ENCODE data around the gene MAP2K6.

DNA sequence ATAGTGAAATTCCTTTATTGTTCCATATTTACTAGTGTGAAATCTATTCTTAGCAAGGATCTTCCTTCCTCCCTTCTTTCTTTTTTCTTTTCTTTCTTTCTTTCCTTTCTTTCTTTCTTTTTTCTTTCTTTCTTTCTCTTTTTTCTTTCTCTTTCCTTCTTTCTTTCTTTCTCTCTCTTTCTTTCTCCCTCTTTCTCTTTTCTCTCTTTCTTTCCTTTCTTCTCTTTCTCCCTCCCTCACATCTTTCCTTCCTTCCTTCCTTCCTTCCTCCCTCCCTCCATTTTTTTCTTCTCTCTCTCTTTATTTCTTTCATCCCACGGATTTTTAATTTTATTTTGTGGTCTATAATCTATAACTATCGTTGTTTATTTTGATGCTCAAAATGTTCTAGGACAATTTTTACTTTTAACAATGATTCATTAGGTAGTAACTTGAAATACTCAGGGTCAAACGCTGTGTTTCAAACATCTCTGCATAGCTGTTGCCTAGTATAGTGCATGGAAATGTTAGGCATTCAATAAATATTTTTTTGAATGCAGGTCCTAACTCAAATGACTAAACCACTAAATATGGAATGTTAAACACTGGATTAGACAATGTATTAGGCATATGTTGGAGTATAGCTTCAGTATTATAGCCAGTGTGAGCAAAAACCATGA lies 178.3 kb downstream of the MAP2K6 start:
- TF ChIP-seq, protein P1, sequence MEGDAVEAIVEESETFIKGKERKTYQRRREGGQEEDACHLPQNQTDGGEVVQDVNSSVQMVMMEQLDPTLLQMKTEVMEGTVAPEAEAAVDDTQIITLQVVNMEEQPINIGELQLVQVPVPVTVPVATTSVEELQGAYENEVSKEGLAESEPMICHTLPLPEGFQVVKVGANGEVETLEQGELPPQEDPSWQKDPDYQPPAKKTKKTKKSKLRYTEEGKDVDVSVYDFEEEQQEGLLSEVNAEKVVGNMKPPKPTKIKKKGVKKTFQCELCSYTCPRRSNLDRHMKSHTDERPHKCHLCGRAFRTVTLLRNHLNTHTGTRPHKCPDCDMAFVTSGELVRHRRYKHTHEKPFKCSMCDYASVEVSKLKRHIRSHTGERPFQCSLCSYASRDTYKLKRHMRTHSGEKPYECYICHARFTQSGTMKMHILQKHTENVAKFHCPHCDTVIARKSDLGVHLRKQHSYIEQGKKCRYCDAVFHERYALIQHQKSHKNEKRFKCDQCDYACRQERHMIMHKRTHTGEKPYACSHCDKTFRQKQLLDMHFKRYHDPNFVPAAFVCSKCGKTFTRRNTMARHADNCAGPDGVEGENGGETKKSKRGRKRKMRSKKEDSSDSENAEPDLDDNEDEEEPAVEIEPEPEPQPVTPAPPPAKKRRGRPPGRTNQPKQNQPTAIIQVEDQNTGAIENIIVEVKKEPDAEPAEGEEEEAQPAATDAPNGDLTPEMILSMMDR (conservative IDR thresholded peaks at IDR 0.05; ENCODE audit: low read length) = no peak
- TF ChIP-seq EZH2phosphoT487 (IDR thresholded peaks at IDR 0.05; ENCODE audit: borderline replicate concordance) = no peak
